GM21367 (cell line): ENCODE measurements around the gene TNFRSF13B.
"Not testable (repeated sequence)": the region's sequence is repeated elsewhere in the genome, so short reads cannot be mapped to it uniquely, and the experiment has no call there.

ENCODE experiments used
- ATAC-seq: cut with Tn5 transposase; IDR thresholded peaks from one replicate; pipeline ENCODE4 v1.9.1; 2021; ENCODE audit not compliant: unreplicated experiment

TNFRSF13B gene

DNA sequence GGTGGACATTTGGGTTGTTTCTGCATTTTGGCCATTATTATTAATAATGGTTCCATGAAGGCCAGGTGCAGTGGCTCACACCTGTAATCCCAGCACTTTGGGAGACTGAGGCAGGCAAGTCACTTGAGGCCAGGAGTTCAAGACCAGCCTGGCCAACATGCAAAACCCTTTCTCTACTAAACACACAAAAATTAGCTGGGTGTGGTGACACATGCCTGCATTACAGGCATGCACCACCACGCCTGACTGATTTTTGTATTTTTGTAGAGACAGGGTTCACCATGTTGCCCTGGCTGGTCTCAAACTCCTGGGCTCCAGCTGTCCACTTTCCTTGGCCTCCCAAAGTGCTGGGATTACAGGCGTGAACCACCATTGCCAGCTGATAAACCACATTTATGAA lies 58.5 kb downstream of the TNFRSF13B start:
- no peak for ATAC-seq

GRCh38 chr17:16912021-16912962 lies 59.6 kb downstream of the TNFRSF13B start:
- no peak for ATAC-seq

- ATAC-seq: no peak
These were observed 60.6 kb downstream of the TNFRSF13B start for GRCh38 chr17:16911141-16911937.

DNA sequence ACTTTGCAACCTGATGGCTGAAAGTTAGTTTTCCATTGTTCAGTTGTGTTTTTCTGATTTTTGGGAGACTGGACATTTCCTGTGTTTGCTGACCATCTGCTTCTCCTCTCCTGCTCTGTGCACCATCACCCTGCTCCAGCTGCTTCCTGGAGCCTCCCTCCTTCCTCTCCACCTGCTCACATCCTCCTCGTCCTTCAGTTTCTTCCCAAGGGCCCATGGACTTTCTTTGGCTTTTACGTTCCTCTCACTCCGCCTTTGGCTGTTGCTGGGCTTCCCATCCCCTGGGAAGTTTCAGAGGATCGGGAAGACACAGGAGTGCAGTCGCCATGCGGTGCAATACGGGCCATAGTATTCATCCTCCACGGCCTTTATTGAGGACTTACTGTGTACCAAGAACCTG lies 61.6 kb downstream of the TNFRSF13B start:
- no peak for ATAC-seq

GRCh38 chr17:16909472-16910246 lies 62.3 kb downstream of the TNFRSF13B start:
- ATAC-seq: no peak

DNA sequence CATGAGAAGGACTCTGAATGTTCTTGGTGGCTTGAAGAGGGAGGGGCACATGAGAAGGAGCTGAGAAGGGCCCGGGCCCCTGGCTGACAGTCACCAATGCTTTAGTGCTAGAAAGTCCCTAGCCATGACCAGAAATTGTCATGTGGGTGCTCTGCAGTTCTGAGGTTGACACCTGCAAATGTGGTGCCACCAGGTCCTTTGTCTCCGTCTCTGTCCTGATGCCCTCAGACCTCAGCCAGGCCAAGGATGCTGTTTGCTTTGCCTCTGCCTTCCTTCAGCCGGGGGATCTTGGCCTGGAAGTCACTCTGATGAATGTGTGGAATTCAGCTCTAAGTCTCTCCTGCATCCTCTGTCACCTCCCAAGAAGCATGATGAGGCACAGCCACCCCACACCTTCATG lies 63.6 kb downstream of the TNFRSF13B start:
- ATAC-seq: no peak

GRCh38 chr17:16906680-16907079 lies 65.2 kb downstream of the TNFRSF13B start:
- ATAC-seq: no peak

DNA sequence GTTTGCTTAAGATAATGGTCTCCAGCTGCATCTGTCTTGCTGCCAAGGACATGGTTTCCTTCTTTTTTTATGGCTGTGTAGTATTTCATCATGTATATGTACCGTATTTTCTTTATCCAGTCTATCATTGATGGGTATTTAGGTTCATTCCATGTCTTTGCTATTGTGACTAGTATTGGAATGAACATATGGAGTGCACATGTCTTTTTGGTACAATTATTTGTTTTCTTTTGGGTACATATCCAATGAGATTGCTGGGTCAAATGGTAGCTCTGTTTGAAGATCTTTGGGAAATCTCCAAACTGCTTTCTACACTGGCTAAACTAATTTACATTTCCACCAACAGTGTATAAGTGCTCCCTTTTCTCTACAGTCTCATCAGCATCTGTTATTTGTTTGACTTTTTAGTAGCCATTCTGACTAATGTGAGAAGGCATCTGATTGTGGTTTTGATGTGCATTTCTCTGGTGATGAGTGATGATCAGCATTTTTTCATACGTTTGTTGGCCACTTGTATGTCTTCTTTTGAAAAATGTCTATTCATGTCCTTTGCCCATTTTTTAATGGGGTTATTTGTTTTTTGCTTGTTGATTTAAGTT lies 66.2 kb downstream of the TNFRSF13B start:
- ATAC-seq: no peak

DNA sequence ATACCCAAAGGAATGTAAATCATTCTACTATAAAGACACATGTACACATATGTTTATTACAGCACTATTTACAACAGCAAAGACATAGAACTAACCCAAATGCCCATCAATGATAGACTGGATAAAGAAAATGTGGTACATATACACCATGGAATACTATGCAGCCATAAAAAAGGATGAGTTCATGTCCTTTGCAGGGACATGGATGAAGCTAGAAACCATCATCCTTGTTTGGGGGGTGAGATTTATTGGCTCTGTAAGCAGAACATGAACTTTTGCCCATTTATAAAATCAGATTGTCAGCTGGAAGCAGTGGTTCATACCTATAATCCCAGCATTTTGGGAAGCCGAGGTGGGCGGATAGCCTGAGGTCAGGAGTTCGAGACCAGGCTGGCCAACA lies 68.8 kb downstream of the TNFRSF13B start:
- not testable (repeated sequence) for ATAC-seq

DNA sequence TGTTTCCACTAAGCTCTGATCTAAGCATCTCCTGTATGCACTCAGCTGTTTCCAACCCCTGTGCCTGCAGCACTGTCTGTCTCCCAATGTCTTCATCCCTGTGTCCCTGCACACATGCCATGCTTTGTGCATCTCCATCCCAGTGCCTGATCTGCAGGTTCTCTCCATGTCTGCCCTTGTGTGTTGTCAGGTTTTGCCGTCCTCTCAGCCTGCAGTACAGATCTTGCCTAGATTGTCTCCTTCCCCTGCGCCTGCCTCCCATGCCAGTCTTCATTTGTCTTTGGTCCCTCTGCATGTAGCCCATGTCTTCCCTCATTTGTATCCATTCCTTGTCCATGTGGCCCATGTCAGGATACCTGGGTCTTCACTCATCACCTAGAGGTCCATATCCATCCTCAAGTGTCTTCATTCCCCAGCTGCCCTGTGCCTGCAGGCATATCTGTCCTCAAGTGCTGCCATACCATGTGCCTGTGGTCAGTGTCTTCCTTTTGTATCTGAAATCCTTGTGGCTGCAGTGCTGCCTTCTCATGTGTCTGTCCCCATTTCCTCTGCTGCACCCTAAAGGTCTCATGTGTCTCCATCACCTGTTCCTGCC lies 71.5 kb downstream of the TNFRSF13B start:
- ATAC-seq: no peak

DNA sequence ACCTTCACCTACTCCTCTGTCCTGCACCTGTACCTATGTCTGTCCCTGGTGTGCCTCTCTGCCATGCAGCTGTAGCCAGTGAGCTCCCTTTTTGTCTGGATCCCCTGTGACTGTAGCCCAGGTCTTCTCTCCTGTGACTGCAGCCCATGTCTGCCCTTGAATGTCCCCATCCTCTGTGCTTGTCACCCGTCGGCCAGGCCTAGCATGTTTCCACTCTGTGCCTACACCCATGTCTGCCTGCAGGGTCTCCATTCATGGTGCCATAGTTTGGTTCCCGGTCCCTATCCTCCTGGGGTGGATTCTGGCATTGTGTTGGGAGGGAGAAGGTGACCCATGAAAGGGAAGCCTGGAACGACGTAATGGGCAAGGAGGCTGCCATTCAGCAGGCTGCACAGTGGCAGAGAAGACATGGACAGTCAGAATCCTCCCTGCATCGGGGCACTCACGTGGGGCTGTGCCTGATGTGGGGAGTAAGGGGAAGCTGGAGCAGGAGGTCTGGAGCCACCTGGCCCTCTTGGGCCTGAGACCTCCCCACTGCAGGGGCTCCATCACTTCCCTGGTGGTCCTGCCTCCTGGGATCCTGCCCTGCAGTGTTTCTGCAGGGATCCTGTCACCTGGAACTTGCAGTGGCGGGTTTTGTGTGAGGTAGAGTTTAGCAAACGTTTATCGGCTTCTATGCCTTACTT lies 74.6 kb downstream of the TNFRSF13B start:
- not testable (repeated sequence) for ATAC-seq

GRCh38 chr17:16896235-16896634 lies 75.7 kb downstream of the TNFRSF13B start:
- ATAC-seq: not testable (repeated sequence)

DNA sequence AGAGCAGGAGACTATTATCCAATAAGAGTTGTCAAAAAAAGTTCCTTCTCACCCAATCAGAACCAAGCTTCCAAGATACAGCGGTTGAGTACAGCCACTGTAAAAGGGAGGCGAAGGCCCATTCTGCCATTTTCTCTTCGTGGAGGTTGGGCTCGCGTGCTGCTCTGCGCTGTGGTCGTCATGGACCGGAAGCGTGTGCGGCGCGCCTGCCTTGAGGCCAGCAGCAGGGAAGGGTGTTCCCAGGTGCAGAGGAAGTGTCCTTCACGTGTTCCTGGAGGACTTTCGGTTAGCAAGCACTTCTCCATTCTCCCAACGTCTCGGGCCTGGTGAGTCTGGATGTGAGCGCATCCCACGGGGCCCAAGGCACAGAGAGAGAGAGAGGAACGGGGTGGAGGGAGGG lies 78.4 kb downstream of the TNFRSF13B start:
- not testable (repeated sequence) for ATAC-seq

DNA sequence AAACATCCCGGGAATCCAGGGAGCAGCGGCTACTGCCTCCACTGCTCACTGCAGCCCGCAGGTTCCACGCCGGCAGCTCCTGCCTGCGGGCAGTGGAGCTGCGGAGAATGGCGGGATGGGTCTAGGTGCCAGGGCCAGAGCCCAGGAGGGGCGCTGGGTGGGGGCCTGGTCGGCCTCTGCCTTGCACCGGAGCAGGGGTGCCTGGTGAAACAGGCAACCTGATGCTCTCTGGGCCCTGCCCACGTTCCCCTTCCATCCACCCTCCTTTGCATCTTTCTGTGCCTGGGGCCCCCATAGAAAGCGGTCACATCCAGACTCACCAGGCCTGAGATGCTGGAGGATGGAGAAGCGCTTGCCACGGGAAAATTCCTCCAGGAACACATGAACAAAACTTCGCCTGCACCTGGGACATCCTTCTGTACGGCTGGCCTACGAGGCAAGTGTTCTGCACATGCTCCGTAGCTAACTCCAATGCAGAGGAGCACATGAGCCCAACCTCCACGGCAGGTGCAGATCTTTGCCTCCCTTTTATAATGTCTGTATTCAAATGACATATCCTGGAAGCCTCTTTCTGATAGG lies 79.0 kb downstream of the TNFRSF13B start:
- not testable (repeated sequence) for ATAC-seq

- no peak for ATAC-seq
These were observed 82.8 kb downstream of the TNFRSF13B start for GRCh38 chr17:16889088-16889465.
